Measurements from ENCODE around the gene DNASE2B.

DNA sequence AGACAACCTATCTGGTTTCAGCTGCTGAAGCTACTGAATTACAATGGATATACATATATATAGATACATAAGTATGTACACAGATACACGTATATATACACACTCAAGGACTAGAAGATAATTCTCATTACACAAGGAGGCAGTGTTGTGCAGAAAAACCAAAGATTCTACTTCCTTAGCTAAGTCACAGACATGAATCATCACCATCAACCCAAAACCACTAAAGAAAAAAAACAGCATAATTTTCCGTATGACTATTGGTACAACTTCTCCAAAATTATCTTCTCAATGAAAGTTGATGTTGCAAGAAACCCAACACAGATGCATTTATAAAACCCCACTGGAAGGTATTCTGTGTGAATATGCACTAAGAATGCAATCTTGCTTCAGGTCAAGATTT is 44.0 kb downstream of the DNASE2B start:
- TF ChIP-seq POLR2A (IDR thresholded peaks at IDR 0.05) = no peak
- TF ChIP-seq, protein P1, sequence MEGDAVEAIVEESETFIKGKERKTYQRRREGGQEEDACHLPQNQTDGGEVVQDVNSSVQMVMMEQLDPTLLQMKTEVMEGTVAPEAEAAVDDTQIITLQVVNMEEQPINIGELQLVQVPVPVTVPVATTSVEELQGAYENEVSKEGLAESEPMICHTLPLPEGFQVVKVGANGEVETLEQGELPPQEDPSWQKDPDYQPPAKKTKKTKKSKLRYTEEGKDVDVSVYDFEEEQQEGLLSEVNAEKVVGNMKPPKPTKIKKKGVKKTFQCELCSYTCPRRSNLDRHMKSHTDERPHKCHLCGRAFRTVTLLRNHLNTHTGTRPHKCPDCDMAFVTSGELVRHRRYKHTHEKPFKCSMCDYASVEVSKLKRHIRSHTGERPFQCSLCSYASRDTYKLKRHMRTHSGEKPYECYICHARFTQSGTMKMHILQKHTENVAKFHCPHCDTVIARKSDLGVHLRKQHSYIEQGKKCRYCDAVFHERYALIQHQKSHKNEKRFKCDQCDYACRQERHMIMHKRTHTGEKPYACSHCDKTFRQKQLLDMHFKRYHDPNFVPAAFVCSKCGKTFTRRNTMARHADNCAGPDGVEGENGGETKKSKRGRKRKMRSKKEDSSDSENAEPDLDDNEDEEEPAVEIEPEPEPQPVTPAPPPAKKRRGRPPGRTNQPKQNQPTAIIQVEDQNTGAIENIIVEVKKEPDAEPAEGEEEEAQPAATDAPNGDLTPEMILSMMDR (IDR thresholded peaks at IDR 0.05) = peak in 5 of 6 experiments; percentile 32 to 74 (median 54)
